GM18526 (cell line): ENCODE results near the gene STX2.

Experiments used
- POLR2A ChIP-seq: IDR thresholded peaks from 3 replicates; pipeline ENCODE4 v1.6.1; 2011; ENCODE audit not compliant: insufficient read length; ENCODE audit errors: extremely low read depth

The STX2 gene

DNA sequence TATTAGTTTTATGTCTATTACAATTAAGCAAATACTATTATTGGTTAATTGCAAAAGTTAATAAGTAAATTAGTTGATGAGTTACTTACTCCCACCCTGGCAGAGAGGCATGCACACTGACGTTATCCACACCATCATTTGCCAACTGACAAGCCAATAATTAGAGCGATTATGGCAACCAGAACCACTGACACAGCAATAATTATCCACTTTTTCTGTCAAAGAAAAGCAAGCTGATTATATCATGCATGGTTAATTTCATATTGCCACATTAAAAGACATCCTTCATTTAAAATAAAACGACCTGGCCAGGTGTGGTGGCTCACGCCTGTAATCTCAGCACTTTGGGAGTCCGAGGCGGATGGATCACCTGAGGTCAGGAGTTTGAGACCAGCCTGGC lies 43.1 kb downstream of the STX2 start:
- no peak for TF ChIP-seq POLR2A

GRCh38 chr12:130793554-130793849 lies 45.5 kb downstream of the STX2 start:
- no peak for TF ChIP-seq POLR2A

DNA sequence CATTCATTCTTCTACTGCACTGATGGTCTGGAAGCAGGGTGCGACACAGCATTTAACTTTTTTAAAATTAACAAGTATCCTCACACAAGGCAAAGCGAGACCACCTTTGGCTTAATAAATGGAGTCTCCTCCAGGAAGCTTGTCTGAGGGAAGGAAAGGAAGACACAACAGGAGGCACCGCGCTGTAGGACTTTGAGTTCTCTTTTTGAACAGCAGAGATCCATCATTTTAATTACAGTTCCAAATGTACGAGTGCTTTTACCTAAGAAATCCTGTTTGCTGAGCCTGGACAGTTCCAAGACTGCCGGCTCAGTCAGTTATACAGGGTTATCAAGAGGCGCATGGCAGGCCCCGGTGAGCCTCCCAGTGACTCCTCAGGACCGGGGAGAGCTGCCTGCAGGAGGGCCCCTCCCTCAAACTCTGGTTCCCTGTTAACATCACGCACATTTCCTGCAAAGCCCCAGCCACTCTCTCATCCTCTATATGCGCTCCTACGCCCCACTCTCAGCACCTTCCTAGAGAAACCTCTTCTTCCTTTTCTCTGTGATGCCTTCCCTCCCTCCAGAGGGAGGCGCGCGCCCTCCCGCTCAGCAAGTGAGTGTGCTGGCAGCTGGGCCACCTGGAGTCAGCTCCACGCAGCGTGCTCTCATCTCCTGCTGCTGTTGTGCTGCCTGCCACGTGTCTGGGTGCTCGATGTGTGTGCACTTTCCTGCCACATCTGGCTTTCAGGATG lies 46.1 kb downstream of the STX2 start:
- no peak for TF ChIP-seq POLR2A

DNA sequence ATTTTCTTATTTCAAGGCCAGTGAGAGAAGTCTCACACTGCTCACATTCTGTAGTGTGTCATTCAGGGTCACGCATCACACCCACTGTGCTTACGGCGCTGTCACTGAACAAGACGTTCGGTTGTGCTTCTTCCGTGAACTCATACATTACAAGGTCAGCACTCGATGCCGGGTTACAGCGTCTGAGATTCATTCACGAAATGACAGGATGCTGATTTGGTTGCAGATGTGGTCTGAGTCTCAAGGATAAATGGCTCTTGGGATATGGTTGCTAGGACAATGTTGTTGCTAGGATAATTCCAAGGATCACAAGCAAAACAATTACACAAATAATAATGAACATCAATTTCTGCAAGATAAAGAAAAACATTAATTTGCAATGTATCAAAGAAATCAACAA lies 47.4 kb downstream of the STX2 start:
- TF ChIP-seq POLR2A, result no peak

- no peak for TF ChIP-seq POLR2A
These were observed 50.5 kb downstream of the STX2 start for GRCh38 chr12:130788515-130788914.

- no peak for TF ChIP-seq POLR2A
These were observed 51.3 kb downstream of the STX2 start for GRCh38 chr12:130787445-130788410.

GRCh38 chr12:130787041-130787440 lies 52.0 kb downstream of the STX2 start:
- no peak for TF ChIP-seq POLR2A

DNA sequence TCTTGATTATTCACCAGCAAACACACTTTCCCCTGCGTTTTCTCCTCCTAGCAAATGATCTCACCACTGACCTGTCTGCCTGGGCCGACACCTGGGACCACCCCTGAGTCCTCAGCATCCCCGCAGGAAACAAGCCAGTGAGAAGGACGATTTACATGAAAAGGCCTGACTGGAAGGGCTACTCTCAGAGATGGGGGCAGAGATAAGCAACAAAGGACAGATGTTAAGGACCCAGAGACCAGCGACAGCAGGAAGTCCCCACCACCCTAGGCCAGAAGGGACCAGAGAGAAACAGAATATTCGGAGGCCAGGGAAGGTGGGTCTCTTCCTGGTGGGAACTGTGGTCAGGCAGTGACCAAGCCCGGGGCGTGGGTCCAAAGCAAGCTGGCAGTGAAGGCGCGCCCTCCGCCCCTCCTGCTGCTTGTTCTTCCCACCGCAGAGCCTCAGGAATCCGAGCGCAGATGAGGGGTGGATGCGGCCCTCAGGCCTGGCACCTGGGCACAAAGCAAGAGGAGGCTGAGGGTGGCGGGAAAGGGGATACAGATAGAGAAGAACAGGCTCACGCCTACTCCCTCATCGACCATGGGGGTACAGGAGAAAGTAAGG lies 55.8 kb downstream of the STX2 start:
- no peak for TF ChIP-seq POLR2A

- no peak for TF ChIP-seq POLR2A
These were observed 58.0 kb downstream of the STX2 start for GRCh38 chr12:130780880-130781575.

- no peak for TF ChIP-seq POLR2A
These were observed 58.7 kb downstream of the STX2 start for GRCh38 chr12:130780325-130780724.

DNA sequence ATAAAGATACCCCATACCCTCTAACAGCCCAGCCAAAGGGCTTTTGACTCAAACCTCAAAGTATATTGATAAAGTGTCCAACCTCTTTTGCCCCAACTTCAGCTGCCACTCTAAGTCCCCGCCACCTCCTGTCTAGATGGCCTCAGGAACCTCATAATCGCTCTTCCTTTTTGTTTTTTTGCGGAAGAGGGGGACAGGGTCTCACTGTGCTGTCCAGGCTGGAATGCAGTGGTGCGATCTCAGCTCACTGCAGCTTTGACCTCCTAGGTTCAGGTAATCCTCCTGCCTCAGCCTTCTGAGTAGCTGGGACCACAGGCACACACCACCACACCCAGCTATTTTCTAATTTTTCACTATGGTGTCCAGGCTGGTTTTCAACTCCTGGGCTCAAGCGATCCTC lies 60.3 kb downstream of the STX2 start:
- TF ChIP-seq POLR2A, result no peak

DNA sequence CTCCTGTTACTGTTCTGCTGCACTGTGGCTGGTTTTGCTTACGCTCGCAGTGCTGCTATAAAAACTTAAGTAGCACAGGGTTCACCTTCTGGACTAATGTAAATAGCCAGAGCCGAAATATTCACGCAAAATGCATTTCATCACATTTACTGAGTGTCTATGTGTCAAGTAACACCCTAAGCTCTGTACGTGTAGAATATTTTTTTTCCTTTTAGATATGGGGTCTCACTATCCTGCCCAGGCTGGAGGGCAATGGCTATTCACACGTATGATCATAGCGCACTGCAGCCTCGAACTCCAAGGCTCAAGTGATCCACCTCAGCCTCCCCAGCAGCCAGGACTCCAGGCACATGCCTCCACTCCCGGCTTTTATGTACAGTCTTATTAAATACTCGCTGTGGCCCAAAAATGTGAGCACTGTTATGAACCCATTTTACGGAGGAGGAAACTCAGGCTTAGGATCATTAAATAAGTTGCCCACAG lies 62.2 kb downstream of the STX2 start:
- TF ChIP-seq POLR2A, result no peak

DNA sequence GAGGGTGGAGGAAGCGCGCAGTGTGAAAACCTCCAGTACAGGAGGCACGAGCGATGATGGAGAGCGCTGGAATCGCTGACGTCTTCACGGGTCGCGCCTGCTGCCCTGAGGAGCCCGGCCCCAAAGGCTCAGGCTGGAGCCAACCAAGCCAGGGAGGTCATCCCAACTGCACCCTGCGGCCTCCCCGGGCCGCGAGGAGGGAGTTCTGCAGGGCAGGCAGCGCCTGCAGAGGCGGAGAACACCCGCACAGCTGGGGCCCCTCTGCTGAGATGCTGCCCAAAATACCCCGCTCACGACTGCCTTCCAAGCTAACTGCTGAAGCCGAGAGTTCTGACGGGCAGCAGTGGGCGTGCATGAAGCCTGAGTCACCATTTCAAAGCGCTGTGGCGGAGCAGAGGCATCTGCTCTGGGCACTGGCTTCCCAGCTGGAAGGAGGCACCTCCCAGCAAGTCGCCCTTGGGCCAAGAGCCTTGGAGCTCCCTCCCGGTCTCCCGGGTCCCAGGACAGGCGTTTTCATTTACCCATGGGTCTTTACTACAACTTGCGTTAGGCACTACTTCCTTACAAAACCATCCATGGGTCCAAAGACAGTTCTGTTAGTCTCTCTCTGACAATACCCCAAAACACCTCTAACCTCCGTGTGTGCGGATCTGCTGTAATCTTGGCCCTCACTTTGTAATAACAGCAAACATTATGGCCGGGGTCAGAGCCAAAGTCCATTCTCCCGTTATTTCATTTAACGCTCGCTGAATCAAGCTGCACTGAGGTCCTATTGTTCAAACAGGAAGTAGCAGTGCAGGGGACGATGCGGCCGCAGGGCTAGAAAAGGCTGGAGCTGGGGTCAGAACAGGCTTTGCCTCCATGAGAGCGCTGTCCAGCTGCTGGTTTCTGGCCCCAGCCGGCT lies 62.8 kb downstream of the STX2 start:
- no peak for TF ChIP-seq POLR2A

DNA sequence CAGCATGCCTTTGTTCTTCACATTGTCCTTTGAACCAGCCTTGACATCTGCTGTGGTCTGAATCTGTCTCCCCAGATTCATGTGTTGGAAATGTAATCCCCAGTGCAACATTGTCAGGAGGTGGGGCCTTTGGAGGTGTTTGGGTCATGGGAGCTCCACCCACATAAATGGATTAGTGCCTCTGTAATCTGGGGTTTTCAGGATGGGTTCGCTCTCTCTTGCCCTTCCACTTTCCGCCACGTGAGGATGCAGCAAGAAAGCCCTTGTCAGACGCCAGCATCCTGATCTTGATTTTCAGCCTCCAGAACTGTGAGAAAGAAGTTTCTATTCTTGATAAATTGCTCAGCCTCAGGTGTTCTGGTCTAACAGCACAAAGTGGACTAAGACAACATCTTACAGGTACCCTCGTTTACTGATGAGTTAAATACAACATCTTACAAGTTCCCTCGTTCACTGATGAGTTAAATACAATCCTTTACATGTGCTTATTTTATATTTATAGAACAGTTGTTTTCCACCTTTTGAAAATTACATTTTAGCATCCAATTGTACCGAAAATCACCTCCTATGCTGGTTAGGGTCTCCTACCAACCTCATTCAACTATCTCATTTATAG lies 68.5 kb downstream of the STX2 start:
- TF ChIP-seq POLR2A, result no peak

- TF ChIP-seq POLR2A, result no peak
These were observed 70.9 kb downstream of the STX2 start for GRCh38 chr12:130768120-130768519.
